Esophagus squamous epithelium (tissue), 4 donors: Measurements from ENCODE around the gene CAMTA1.
"Not testable (repeated sequence)": the region's sequence is repeated elsewhere in the genome, so short reads cannot be mapped to it uniquely, and the experiment has no call there.

Experiments used
- POLR2A ChIP-seq, 4 donors: fragments of 450-650 bp; IDR thresholded peaks; one replicate each; pipeline ENCODE4 v1.6.1; 2017; ENCODE audit warnings: antibody characterized with exemption in 4 of 4, mild to moderate bottlenecking in 4 of 4, moderate library complexity in 3 of 4
- TF ChIP-seq, protein P1 (sequence below), 6 experiments: fragments of 450-650 bp in 4 of 6; fragments of 200-600 bp in 2 of 6; sonication (generic) in 2 of 6; IDR thresholded peaks; one replicate each; pipeline ENCODE4 v1.5.1; 2016 to 2019; ENCODE audit warnings: antibody characterized with exemption in 6 of 6, mild to moderate bottlenecking in 4 of 6, moderate library complexity in 4 of 6

DNA sequence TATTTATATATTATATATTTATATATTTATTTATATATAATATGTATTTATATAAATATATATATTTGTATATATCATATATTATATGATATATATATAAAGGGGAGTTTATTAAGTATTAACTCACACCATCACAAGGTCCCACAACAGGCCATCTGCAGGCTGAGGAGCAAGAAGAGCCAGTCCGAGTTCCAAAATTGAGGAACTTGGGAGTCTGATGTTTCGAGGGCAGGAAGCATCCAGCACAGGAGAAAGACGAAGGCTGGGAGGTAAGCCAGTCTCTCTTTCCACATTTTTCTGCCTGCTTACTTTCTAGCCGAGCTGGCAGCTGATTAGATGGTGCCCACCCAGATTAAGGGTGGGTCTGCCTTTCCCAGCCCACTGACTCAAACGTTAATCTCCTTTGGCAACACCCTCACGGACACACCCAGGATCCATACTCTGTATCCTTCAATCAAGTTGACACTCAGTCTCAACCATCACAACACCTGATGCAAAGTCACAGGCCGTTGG lies 42.5 kb upstream of the CAMTA1 start:
- TF ChIP-seq, protein P1, sequence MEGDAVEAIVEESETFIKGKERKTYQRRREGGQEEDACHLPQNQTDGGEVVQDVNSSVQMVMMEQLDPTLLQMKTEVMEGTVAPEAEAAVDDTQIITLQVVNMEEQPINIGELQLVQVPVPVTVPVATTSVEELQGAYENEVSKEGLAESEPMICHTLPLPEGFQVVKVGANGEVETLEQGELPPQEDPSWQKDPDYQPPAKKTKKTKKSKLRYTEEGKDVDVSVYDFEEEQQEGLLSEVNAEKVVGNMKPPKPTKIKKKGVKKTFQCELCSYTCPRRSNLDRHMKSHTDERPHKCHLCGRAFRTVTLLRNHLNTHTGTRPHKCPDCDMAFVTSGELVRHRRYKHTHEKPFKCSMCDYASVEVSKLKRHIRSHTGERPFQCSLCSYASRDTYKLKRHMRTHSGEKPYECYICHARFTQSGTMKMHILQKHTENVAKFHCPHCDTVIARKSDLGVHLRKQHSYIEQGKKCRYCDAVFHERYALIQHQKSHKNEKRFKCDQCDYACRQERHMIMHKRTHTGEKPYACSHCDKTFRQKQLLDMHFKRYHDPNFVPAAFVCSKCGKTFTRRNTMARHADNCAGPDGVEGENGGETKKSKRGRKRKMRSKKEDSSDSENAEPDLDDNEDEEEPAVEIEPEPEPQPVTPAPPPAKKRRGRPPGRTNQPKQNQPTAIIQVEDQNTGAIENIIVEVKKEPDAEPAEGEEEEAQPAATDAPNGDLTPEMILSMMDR (IDR thresholded peaks at IDR 0.05), result not testable (repeated sequence)
- TF ChIP-seq POLR2A (IDR thresholded peaks at IDR 0.05), result not testable (repeated sequence)
